Bone marrow (tissue), 2 donors: Measurements from ENCODE around the gene XNDC1N.
"Not testable (repeated sequence)": the region's sequence is repeated elsewhere in the genome, so short reads cannot be mapped to it uniquely, and the experiment has no call there.

Experiments used
- DNase-seq, 2 donors: peaks; one replicate each; lab custom pipeline; 2025; lab: John Stamatoyannopoulos, UW

XNDC1N gene

GRCh38 chr11:71933141-71933933 lies 4.9 kb upstream of the XNDC1N start:
- DNase-seq, result no peak

GRCh38 chr11:71931245-71931602 lies 2.8 kb upstream of the XNDC1N start:
- no peak for DNase-seq

GRCh38 chr11:71930556-71931244 lies 2.3 kb upstream of the XNDC1N start:
- DNase-seq, result no peak

- no peak for DNase-seq
Observed at GRCh38 chr11:71929491-71929890, 1.1 kb upstream of the XNDC1N start.

GRCh38 chr11:71928737-71929443 lies 496 bp upstream of the XNDC1N start, which contains the start of gene RNF121:
RNF121 (plus strand) TSS chr11:71929046; CDS start chr11:71929062, 16 bp downstream.
- peak; percentile 83 to 95 for DNase-seq

- DNase-seq, result no peak
Observed at GRCh38 chr11:71917646-71918140, 10.7 kb downstream of the XNDC1N start.

GRCh38 chr11:71914617-71915189 lies 13.7 kb downstream of the XNDC1N start:
- no peak for DNase-seq

GRCh38 chr11:71913756-71914526 lies 14.5 kb downstream of the XNDC1N start:
- DNase-seq, result no peak

- DNase-seq, result not testable (repeated sequence)
Observed at GRCh38 chr11:71911986-71912340, 16.4 kb downstream of the XNDC1N start.

GRCh38 chr11:71911321-71911985 lies 16.9 kb downstream of the XNDC1N start:
- not testable (repeated sequence) for DNase-seq

GRCh38 chr11:71910775-71911174 lies 17.6 kb downstream of the XNDC1N start:
- DNase-seq, result not testable (repeated sequence)

GRCh38 chr11:71908218-71908617 lies 20.2 kb downstream of the XNDC1N start:
- DNase-seq, result no peak

GRCh38 chr11:71901137-71901536 lies 27.3 kb downstream of the XNDC1N start:
- not testable (repeated sequence) for DNase-seq

GRCh38 chr11:71895961-71896360 lies 32.4 kb downstream of the XNDC1N start:
- no peak for DNase-seq

- not testable (repeated sequence) for DNase-seq
Observed at GRCh38 chr11:71889181-71889872, 39.1 kb downstream of the XNDC1N start.

- DNase-seq, result not testable (repeated sequence)
Observed at GRCh38 chr11:71888335-71889010, 39.9 kb downstream of the XNDC1N start.

GRCh38 chr11:71885806-71886205 lies 42.6 kb downstream of the XNDC1N start:
- not testable (repeated sequence) for DNase-seq
